ENCODE data around the gene NUDT22. TPM values are rescaled to one million over a fixed set of nuclear protein-coding genes. Genes with fewer than 3 reads are reported as not detected.

NUDT22 gene
- total and polyA plus RNA-seq, 2 experiments from 2014 or later, result 33.9 to 67.0 TPM

GRCh38 chr11:64269540-64270220 is 43.6 kb downstream of the NUDT22 start (continued):
- TF ChIP-seq ZNF462 (CRISPR knock-in tag; IDR thresholded peaks at IDR 0.05) (no peak), CTCF (conservative IDR thresholded peaks at IDR 0.05; ENCODE audit: low read depth in 2 of 2) (peak in 1 of 2 experiments; percentile 3; a peak in 1 of 4 replicates)

- Mint-ChIP-seq H3K9me3 (peaks cover under 1% of the 10 kb centered on the region; the same call in 1 of the 3 replicates), H3K27ac (no peak overlapping the region), H3K4me3 (no peak overlapping the region), H3K36me3 (ENCODE audit: low read depth) (no peaks in the 10 kb centered on the region; the same call in 1 of the 3 replicates), H3K4me1 (peaks cover 12% of the 10 kb centered on the region; the same call in 2 of the 3 replicates), H3K27me3 (ENCODE audit: insufficient read depth, low read depth, poor library complexity) (peaks cover 14% of the 10 kb centered on the region)
- H3K9me2 ChIP-seq (ENCODE audit: insufficient read depth), result no peaks in the 10 kb centered on the region
- H3K27ac ChIP-seq (ENCODE audit: low read depth), result no peak overlapping the region
- ATAC-seq (no peak), DNase-seq (ENCODE audit: low spot score) (no peak)
- H4K20me1 ChIP-seq (replicated peaks; ENCODE audit: insufficient read depth), result no peaks in the 10 kb centered on the region; the same call in 1 of the 2 replicates
- no peak overlapping the region for H2AFZ ChIP-seq
- no peak overlapping the region for H3K4me2 ChIP-seq
- H3F3A ChIP-seq (replicated peaks; ENCODE audit: low read depth), result peaks cover 13% of the 10 kb centered on the region
- no peaks in the 10 kb centered on the region for H3K27me3 ChIP-seq (ENCODE audit: insufficient read depth)
- H3K79me2 ChIP-seq (replicated peaks; ENCODE audit: insufficient read depth), result no peaks in the 10 kb centered on the region
- H3K36me3 ChIP-seq (ENCODE audit: insufficient read depth), result no peaks in the 10 kb centered on the region
- no peak overlapping the region for H3K4me3 ChIP-seq
- peaks cover 3% of the 10 kb centered on the region; the same call in 1 of the 2 replicates for H3K4me1 ChIP-seq (ENCODE audit: insufficient read depth)
- TF ChIP-seq REST (IDR thresholded peaks at IDR 0.05; ENCODE audit: unreplicated experiment), result no peak
- TF ChIP-seq EZH2 (IDR thresholded peaks at IDR 0.05; ENCODE audit: low read depth, unreplicated experiment), result no peak
- TF ChIP-seq STAT1 (IDR thresholded peaks at IDR 0.05; ENCODE audit: unreplicated experiment), result no peak
- TF ChIP-seq CREB1 (CRISPR knock-in tag; IDR thresholded peaks at IDR 0.05; ENCODE audit: low read depth), result no peak
- TF ChIP-seq NANOG (IDR thresholded peaks at IDR 0.05; ENCODE audit: borderline replicate concordance), result no peak
- no peak for TF ChIP-seq EZH2phosphoT487 (IDR thresholded peaks at IDR 0.05; ENCODE audit: unreplicated experiment)
- no peak for TF ChIP-seq ETS1 (IDR thresholded peaks at IDR 0.05)
Measured at GRCh38 chr11:64275031-64275800, 49.1 kb downstream of the NUDT22 start.

All from GM23338 (cell line).